OCI-LY1 (cell line): ENCODE measurements around the gene ACTR2.

ENCODE experiments used
- H2AFZ ChIP-seq: fragments of 200-600 bp; sonication (generic), shearing (Covaris generic); 2 replicates; pipeline ENCODE4 v1.6.0; 2014; ENCODE audit warnings: antibody characterized with exemption, mild to moderate bottlenecking, low read length
- H3F3A ChIP-seq: fragments of 200-600 bp; sonication (generic), shearing (Covaris generic); 2 replicates; pipeline ENCODE4 v1.6.0; 2014; ENCODE audit warnings: mild to moderate bottlenecking, antibody characterized with exemption, low read length, moderate library complexity; ENCODE audit not compliant: insufficient read depth
- H3K27ac ChIP-seq: fragments of 200-600 bp; sonication (generic); 2 replicates; pipeline ENCODE4 v1.5.1; 2014; ENCODE audit warnings: low read length, mixed run types, mild to moderate bottlenecking, low read depth; ENCODE audit not compliant: poor library complexity, severe bottlenecking
- H3K27me3 ChIP-seq: fragments of 200-600 bp; sonication (generic); 2 replicates; pipeline ENCODE4 v1.6.0; 2014; ENCODE audit warnings: antibody characterized with exemption, mild to moderate bottlenecking, low read length, moderate library complexity; ENCODE audit not compliant: insufficient read depth
- H3K36me3 ChIP-seq: fragments of 200-600 bp; sonication (generic); 2 replicates; pipeline ENCODE4 v1.6.1; 2014; ENCODE audit warnings: mild to moderate bottlenecking, antibody characterized with exemption, low read length, moderate library complexity, mixed read lengths; ENCODE audit not compliant: insufficient read depth
- H3K4me1 ChIP-seq: fragments of 200-600 bp; sonication (generic); 2 replicates; pipeline ENCODE4 v1.5.1; 2014; ENCODE audit warnings: mild to moderate bottlenecking, low read length, moderate library complexity; ENCODE audit not compliant: insufficient read depth, severe bottlenecking
- H3K4me2 ChIP-seq: fragments of 200-600 bp; sonication (generic), shearing (Covaris generic); 2 replicates; pipeline ENCODE4 v1.6.1; 2014; ENCODE audit warnings: low read length
- H3K4me3 ChIP-seq: fragments of 200-600 bp; sonication (generic); 2 replicates; pipeline ENCODE4 v1.5.1; 2014; ENCODE audit warnings: low read length, low read depth, mild to moderate bottlenecking, mixed read lengths; ENCODE audit not compliant: poor library complexity, severe bottlenecking
- H3K79me2 ChIP-seq: fragments of 200-600 bp; shearing (Covaris generic); 2 replicates; pipeline ENCODE4 v1.6.1; 2016; ENCODE audit warnings: mixed run types, low read length, mixed read lengths; ENCODE audit not compliant: insufficient read depth
- H3K9ac ChIP-seq: fragments of 200-600 bp; sonication (generic), shearing (Covaris generic); 2 replicates; pipeline ENCODE4 v1.6.1; 2014; ENCODE audit warnings: mild to moderate bottlenecking, low read length, mixed read lengths
- H3K9me2 ChIP-seq: fragments of 200-600 bp; sonication (generic), shearing (Covaris generic); 2 replicates; pipeline ENCODE4 v1.6.1; 2014; ENCODE audit warnings: low read depth, mild to moderate bottlenecking, low read length, mixed read lengths
- H3K9me3 ChIP-seq: fragments of 200-600 bp; shearing (Covaris generic); 2 replicates; pipeline ENCODE4 v1.6.1; 2014; ENCODE audit warnings: low read length, mixed read lengths
- H4K20me1 ChIP-seq: fragments of 200-600 bp; sonication (generic), shearing (Covaris generic); 2 replicates; pipeline ENCODE4 v1.6.0; 2016; ENCODE audit warnings: mild to moderate bottlenecking, low read length; ENCODE audit not compliant: insufficient read depth
- CTCF ChIP-seq: fragments of 200-600 bp; sonication (generic), shearing (Covaris generic); IDR thresholded peaks from 2 replicates; pipeline ENCODE4 v1.5.1; 2017; ENCODE audit warnings: mild to moderate bottlenecking, antibody characterized with exemption, low read length, moderate library complexity, mixed read lengths
- EZH2 ChIP-seq: fragments of 200-600 bp; sonication (generic), shearing (Covaris generic); IDR thresholded peaks from 2 replicates; pipeline ENCODE4 v1.8.0; 2017; ENCODE audit warnings: borderline replicate concordance, mixed run types, mild to moderate bottlenecking, antibody characterized with exemption, low read length, moderate library complexity, mixed read lengths

The ACTR2 gene

GRCh38 chr2:65320042-65320725, 92.6 kb downstream of the ACTR2 start:
- H3K9me3 ChIP-seq = no peaks in the 10 kb centered on the region
- H3K27me3 ChIP-seq = no peaks in the 10 kb centered on the region

More at GRCh38 chr2:65320042-65320725, 92.6 kb downstream of the ACTR2 start:
- no peak overlapping the region for H3K4me3 ChIP-seq
- no peak overlapping the region for H2AFZ ChIP-seq
- H3F3A ChIP-seq = no peaks in the 10 kb centered on the region
- H3K4me1 ChIP-seq = peaks cover 35% of the 10 kb centered on the region
- H3K9ac ChIP-seq = no peak overlapping the region
- TF ChIP-seq EZH2 (no peak), CTCF (peak; percentile 32; the same call in 1 of the 2 replicates)
- H4K20me1 ChIP-seq = no peaks in the 10 kb centered on the region
- H3K9me2 ChIP-seq = no peaks in the 10 kb centered on the region
- peaks cover 32% of the 10 kb centered on the region for H3K36me3 ChIP-seq
- peak overlapping the region; percentile 36 for H3K27ac ChIP-seq
- no peak overlapping the region for H3K4me2 ChIP-seq
- no peaks in the 10 kb centered on the region for H3K79me2 ChIP-seq
